Right lobe of liver (tissue), 6 donors: ENCODE results near the gene GJA4. TPM values are rescaled to one million over a fixed set of nuclear protein-coding genes. Genes with fewer than 3 reads are reported as not detected.

Experiments
- ATAC-seq, 4 donors: fragments of 200-7000 bp; cut with Tn5 transposase; one replicate each; pipeline ENCODE4 v1.9.1; 2020; ENCODE audit warnings: mild to moderate bottlenecking in 4 of 4, moderate library complexity in 4 of 4
- DNase-seq, 3 donors: peaks; one replicate each; pipeline ENCODE4 v3.0.0-alpha.2; 2020
- H3K27ac ChIP-seq, 3 donors: fragments of 200-600 bp; one replicate each; pipeline ENCODE4 v1.8.0; 2022
- H3K27me3 ChIP-seq, 2 donors: fragments of 200-600 bp; one replicate each; pipeline ENCODE4 v1.8.0; 2022
- H3K36me3 ChIP-seq, 4 donors: fragments of 200-600 bp; sonication (generic) in 1 of 4; one replicate each; pipeline versions ENCODE4 v1.5.1 to v1.8.0; 2017 to 2022; ENCODE audit warnings: control low read depth in 1 of 4
- H3K4me1 ChIP-seq, 4 donors: fragments of 200-600 bp; sonication (generic) in 1 of 4; one replicate each; pipeline versions ENCODE4 v1.5.1 to v1.8.0; 2017 to 2022; ENCODE audit warnings: control low read depth in 1 of 4
- H3K4me3 ChIP-seq, 3 donors: fragments of 200-600 bp; one replicate each; pipeline ENCODE4 v1.8.0; 2022
- H3K9me3 ChIP-seq, 4 donors: fragments of 200-600 bp; sonication (generic) in 1 of 4; one replicate each; pipeline versions ENCODE4 v1.5.1 to v1.8.0; 2017 to 2022; ENCODE audit warnings: control low read depth in 1 of 4
- POLR2A ChIP-seq: fragments of 450-650 bp; IDR thresholded peaks from one replicate; pipeline ENCODE4 v1.6.1; 2017; ENCODE audit warnings: antibody characterized with exemption, mild to moderate bottlenecking
- WGBS: methylation state at CpG from one replicate; pipeline ENCODE4 v1.1.6; 2018; ENCODE audit warnings: low coverage, low lambda C conversion rate; ENCODE audit not compliant: insufficient coverage; ENCODE audit errors: missing lambda C conversion rate; 5-methylcytosine and 5-hydroxymethylcytosine counted together
- intact Hi-C, 2 donors: fragments of 100-400 bp; cut with DNase I; formaldehyde crosslinking; loops; one replicate each; pipeline versions ENCODE4 v1.11.2 to v1.14.1; 2022
- total RNA-seq, 6 experiments: library from RNA; depleted of rRNA in 2 of 6; stranded (reverse); fragments of >200 nt in 2 of 6; fragmentation: NEBNext Ultra II Directional in 3 of 6; extraction: Animal tissue kit (Norgen Biotek cat#: 25700) in 3 of 6; gene quantifications; one replicate each; pipeline versions ENCODE4 v1.1.0 to v1.2.4, GENCODE V29; 2016 to 2023
- TF ChIP-seq, protein P1 (sequence below), 4 donors: fragments of 200-600 bp in 3 of 4; fragments of 450-650 bp in 1 of 4; IDR thresholded peaks; one replicate each; pipeline versions ENCODE4 v1.5.1 to v1.8.0; 2016 to 2022; ENCODE audit warnings: antibody characterized with exemption in 4 of 4, mild to moderate bottlenecking in 2 of 4
- donor health status: DM: no; HTN: yes; CAD: no.
- donor health status: DM: no; HTN: no; CAD: no.
- donor health status: DM: no; HTN: no; CAD: no.
- donor health status: DM: no; HTN: yes; CAD: no.
- donor health status: DM: no; HTN: yes; CAD: no.

Gene GJA4
- total RNA-seq, 6 experiments from 2014 or later, result 4.3 to 21.8 (median 7.6) TPM

DNA sequence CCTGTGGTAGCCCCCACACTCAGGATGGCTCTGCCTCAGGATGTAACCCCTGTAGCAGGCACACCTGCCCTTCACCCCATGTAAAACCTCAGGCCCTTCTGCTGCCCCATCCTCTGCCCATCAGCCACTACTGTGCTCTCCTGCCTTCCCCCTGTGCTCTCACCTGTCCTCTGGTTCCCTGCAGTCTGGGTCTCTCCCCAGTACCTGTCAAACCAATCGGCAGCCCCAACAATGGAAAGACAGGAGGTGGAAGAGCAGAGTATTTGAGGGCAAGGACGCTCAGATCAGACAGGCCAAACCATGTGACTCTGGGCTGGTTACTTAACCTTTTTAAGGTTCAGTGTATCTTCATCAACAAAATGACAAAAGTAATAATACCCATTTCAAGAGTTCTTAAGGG, 35.8 kb downstream of the GJA4 start:
- DNase-seq (no peak), ATAC-seq (no peak)
- no peaks in the 10 kb centered on the region for H3K27me3 ChIP-seq
- no peak overlapping the region for H3K27ac ChIP-seq
- H3K36me3 ChIP-seq, result no peaks in the 10 kb centered on the region
- intact Hi-C loops, result no loop called here
- H3K4me3 ChIP-seq, result no peak overlapping the region
- TF ChIP-seq, protein P1, sequence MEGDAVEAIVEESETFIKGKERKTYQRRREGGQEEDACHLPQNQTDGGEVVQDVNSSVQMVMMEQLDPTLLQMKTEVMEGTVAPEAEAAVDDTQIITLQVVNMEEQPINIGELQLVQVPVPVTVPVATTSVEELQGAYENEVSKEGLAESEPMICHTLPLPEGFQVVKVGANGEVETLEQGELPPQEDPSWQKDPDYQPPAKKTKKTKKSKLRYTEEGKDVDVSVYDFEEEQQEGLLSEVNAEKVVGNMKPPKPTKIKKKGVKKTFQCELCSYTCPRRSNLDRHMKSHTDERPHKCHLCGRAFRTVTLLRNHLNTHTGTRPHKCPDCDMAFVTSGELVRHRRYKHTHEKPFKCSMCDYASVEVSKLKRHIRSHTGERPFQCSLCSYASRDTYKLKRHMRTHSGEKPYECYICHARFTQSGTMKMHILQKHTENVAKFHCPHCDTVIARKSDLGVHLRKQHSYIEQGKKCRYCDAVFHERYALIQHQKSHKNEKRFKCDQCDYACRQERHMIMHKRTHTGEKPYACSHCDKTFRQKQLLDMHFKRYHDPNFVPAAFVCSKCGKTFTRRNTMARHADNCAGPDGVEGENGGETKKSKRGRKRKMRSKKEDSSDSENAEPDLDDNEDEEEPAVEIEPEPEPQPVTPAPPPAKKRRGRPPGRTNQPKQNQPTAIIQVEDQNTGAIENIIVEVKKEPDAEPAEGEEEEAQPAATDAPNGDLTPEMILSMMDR (IDR thresholded peaks at IDR 0.05), result no peak
- no peak for TF ChIP-seq POLR2A
- H3K9me3 ChIP-seq, result no peaks in the 10 kb centered on the region
- 30% methylated on average over 2 of the region's 2 CpGs for WGBS
- peaks cover 0 to 18% (median 7%) of the 10 kb centered on the region in 4 donors for H3K4me1 ChIP-seq

DNA sequence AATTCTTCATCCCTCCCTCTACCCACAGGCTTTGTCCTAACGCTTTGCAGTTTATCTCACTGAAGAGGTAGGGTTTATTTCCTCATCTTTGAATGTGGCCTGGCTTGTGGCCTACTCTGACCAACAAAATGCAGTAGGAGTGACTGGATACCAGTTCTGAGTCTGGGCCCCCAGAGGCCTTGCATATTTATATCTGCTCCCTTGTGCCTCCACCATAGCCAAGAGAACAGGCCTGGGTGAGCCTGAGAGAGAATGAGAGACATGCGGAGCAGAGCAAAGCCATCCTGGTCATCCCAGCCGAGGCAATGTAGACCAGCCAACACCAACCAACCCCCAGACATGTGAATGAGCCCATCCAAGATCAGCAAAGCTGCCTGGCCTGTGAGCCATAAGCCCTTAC, 36.5 kb downstream of the GJA4 start:
- TF ChIP-seq, protein P1 (IDR thresholded peaks at IDR 0.05), result no peak
- no peak for TF ChIP-seq POLR2A
- Histone ChIP-seq H3K9me3 (no peaks in the 10 kb centered on the region), H3K27me3 (no peaks in the 10 kb centered on the region), H3K4me1 (peaks cover 0 to 18% (median 7%) of the 10 kb centered on the region in 4 donors), H3K27ac (no peak overlapping the region), H3K4me3 (no peak overlapping the region), H3K36me3 (no peaks in the 10 kb centered on the region)
- intact Hi-C loops, result no loop called here
- DNase-seq, result no peak
- no peak for ATAC-seq
- 30% methylated on average over 1 of the region's 3 CpGs for WGBS

DNA sequence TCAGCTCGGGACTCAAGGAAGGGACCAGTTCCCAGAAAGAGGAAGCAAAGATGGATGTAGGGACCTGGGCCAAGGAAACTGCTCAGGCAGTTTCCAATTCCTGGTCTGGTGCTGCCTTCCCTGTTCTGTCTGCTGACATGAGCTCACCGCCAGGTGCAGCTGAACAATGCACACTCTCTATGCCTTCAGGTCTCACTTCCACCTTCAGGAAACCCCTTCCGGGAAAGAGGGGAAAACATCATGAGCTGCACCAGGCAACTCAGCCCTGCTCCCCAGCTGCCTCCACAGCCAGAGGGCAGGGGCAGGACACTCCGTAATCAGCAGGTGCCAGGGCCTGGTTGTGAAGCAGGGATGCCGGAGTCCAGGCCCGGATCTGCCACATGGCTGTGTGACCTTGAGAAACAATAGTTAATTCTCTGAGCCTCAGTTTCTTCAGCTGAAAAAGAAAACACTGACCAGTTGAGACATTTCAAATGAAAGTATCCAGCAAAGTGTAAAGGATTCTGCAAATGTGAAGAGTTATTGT, 39.0 kb downstream of the GJA4 start:
- peaks cover 0 to 2% (median 0%) of the 10 kb centered on the region in 4 donors for H3K4me1 ChIP-seq
- no peaks in the 10 kb centered on the region for H3K36me3 ChIP-seq
- TF ChIP-seq POLR2A, result no peak
- TF ChIP-seq, protein P1 (IDR thresholded peaks at IDR 0.05), result no peak
- H3K9me3 ChIP-seq, result no peaks in the 10 kb centered on the region
- H3K4me3 ChIP-seq, result no peak overlapping the region
- no peak for ATAC-seq
- no peaks in the 10 kb centered on the region for H3K27me3 ChIP-seq
- H3K27ac ChIP-seq, result no peak overlapping the region
- intact Hi-C loops, result no loop called here
- DNase-seq, result no peak
- WGBS, result 71% methylated on average over 4 of the region's 6 CpGs

DNA sequence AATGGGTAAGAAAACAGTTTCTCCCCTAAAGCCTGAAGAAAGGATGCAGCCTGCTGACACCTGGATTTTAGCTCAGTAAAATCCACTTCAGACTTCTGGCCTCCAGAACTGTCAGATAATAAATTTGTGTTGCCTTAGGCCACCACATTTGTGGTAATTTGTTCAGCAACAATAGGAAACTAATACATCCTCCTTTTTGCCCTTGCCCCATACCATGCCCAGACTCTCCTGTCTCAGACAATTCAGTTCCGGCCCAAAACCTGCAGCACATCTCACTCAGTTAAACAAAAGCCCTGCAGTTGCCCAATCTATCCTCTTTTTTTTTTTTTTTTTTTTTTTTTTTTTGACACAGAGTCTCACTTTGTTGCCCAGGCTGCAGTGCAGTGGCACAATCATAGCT, 40.9 kb downstream of the GJA4 start:
- WGBS, result no CpG with 5 or more reads among the region's 1 CpG

More for the DNA sequence above, 40.9 kb downstream of the GJA4 start:
- Histone ChIP-seq H3K4me3 (no peak overlapping the region), H3K9me3 (no peaks in the 10 kb centered on the region), H3K27me3 (no peaks in the 10 kb centered on the region), H3K36me3 (no peaks in the 10 kb centered on the region), H3K4me1 (no peaks in the 10 kb centered on the region), H3K27ac (no peak overlapping the region)
- TF ChIP-seq, protein P1 (IDR thresholded peaks at IDR 0.05), result no peak
- TF ChIP-seq POLR2A, result no peak
- intact Hi-C loops, result no loop called here
- DNase-seq (no peak), ATAC-seq (no peak)
